Kidney tubule cell (primary cell): ENCODE data around the gene TBC1D16.

Source experiments
- DNase-seq: peaks from one replicate; pipeline ENCODE4 v3.0.0-alpha.2; 2018; ENCODE audit warnings: low spot score

The TBC1D16 gene, protein sequence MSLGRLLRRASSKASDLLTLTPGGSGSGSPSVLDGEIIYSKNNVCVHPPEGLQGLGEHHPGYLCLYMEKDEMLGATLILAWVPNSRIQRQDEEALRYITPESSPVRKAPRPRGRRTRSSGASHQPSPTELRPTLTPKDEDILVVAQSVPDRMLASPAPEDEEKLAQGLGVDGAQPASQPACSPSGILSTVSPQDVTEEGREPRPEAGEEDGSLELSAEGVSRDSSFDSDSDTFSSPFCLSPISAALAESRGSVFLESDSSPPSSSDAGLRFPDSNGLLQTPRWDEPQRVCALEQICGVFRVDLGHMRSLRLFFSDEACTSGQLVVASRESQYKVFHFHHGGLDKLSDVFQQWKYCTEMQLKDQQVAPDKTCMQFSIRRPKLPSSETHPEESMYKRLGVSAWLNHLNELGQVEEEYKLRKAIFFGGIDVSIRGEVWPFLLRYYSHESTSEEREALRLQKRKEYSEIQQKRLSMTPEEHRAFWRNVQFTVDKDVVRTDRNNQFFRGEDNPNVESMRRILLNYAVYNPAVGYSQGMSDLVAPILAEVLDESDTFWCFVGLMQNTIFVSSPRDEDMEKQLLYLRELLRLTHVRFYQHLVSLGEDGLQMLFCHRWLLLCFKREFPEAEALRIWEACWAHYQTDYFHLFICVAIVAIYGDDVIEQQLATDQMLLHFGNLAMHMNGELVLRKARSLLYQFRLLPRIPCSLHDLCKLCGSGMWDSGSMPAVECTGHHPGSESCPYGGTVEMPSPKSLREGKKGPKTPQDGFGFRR

DNA sequence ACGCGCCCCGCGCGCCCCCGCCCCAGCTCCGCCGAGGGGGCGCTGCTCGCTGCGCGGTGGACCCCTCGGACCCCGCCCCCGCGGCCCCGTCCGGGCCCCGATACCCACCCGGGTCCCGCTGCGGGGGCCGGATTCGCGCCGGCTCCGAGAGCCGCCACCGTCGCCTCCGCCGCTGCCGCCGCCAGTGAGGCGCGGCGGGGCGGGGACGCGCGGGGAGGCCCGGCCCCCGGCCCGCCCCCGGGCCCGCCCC, at the start of gene TBC1D16:
TSS of gene TBC1D16 (minus strand) at position 186 of the 250 bp plus-strand sequence. CDS start 22,325 bp downstream, outside the sequence.
- DNase-seq = no peak

DNA sequence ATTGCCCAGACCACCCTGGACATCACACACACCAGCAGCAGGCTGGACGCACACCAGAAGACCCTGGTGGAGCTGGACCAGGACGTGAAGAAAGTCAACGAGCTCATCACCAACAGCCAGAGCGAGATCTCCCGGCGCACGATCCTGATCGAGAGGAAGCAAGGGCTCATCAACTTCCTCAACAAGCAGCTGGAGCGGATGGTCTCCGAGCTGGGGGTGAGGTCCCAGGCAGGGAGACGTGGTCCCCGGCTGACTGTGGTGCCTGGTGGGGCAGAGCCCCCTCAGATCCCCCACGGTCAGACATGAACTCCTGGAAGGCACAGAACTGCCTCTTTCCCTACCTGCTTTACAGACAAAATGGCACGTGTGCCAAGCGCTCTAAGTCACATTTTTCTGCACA, 49.1 kb upstream of the TBC1D16 start:
- no peak for DNase-seq

DNA sequence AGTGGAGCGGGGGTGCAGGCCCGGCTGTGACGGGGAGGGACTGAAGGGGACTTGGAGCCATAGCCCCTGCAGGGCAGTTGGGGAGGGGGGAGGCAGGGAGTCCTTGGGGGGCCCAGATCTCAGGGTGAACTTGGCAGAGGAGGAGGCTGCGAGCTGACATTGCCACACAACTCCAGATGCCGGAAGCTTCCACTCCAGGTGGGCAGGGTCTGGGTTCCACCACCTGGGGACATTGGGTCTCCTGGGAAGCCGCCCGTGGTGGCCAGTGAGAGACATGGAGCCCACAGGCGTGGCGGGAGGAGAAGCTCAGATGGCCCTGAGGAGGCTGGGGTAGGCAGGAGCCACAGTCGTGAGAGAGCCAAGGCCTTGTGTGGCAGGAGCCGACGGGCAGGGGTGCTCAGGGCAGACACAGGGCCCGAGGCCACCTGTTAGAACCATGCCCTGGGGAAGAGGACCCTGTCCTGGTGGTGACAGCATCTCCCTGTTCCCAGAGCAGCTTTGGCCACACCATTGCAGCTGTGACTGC, 47.5 kb upstream of the TBC1D16 start:
- DNase-seq = no peak

DNA sequence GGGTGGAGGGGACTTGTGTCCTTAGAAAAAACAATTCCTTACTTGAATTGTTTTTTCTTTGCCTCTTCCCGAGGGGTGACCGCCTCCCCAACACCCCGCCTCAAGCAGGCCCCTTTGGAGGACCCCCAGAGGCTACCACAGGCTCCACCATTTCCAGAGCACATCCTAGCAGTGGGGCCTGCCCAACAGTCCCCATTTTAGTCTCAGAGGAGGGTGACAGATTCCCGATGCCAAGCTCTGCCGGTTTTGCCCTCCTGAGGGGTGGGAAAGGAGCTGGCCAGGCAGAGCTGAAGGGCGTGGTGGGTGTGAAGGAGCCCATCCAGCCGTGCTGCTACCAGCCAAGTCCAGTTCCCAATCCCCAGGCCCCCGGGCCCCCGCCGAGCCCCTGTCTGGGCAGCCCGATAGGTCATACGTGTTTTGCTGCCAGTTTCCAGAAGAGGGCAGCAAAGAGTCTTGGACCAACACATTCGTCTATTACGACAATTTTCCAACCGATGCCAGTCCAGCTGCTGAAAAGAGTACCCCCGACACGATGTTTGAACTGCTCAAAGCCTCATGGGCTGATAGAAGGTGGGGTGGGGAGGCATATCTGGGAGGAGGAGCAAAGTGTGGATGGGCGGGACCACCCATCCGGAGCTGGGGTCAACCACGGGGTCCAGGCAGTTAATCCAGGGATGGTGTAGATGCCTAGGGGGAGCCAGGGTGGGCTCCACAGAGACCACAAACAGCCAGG, 46.9 kb upstream of the TBC1D16 start:
- DNase-seq = peak; percentile 69

DNA sequence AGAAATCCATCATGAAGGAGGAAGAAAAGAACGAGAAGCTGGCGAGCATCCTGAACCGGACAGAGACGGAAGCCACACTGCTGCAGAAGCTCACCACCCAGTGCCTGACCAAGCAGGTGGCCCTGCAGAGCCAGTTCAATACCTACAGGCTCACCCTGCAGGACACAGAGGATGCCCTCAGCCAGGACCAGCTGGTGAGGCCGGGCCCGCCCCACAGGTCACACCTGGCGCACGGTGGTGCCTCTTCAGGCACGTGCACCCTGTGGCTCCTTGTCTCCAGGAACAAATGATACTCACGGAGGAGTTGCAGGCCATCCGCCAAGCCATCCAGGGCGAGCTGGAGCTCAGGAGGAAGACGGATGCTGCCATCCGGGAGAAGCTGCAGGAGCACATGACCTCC, 45.9 kb upstream of the TBC1D16 start:
- DNase-seq = no peak

DNA sequence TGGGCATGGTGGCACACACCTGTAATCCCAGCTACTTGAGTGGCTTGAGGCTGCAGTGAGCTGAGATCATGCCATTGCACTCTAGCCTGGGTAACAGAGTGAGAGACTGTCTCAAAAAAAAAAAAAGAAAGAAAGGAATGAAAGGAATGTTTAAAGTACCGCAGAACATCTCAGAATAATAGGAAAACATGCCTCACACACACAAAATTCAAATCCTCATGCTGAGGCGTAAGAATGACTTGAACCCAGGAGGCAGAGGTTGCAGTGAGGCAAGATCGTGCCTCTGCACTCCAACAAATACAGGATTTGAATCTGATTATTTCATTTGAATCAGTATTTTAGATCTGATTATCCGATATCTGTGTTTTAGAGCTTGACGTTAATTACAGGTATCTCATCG, 44.4 kb upstream of the TBC1D16 start:
- DNase-seq = peak; percentile 17

DNA sequence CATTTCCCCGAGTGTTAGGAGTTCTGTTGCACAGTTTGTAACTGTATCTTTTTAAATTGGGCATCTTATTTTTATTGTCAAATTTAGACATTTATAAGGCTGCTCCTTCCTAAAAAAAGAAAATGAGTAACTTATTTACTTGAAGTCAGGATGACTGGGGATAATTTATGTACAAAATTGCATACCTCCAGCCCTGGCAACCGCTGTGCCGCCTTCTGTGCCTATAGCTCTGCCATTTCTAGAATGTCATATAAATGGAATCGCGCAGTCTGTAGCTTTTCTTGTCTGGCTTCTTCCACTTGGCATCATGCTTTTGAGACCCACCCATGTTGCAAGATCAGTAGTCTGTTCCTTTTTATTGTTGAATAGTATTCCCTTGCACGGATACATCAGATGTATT, 36.7 kb upstream of the TBC1D16 start:
- no peak for DNase-seq

DNA sequence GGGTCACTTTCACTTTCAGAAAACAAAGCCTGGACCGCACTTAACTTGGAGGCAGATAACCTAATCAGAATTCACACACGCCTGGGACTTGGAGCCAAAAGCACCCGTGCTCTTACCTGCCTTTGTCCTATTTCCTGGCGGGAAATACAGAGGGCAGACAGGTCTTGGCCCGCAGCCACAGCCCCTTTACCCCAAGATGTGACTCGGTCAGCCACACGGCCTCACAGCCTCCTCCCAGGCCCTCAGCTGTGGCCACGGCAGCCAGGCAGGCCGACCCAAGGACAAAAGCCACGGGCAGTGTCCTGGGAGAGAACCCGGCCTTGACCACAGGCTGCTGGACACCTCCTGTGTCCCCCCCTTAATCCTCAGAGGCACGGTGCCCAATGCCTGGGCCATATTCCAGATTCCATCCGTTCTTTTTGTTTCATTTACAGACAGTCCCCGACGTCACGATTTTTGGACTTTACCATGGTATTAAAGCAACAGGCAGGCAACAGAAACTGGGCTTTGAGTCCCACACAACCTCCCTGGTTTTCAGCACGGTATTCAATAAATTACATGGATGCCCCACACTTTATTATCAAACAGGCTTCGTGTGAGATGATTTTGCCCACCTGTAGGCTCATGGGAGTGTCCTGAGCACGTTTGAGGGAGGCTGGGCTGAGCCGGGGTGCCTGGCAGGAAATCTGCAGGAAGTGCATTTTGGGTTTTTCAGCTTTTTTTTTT, 35.6 kb upstream of the TBC1D16 start:
- DNase-seq = peak; percentile 23

DNA sequence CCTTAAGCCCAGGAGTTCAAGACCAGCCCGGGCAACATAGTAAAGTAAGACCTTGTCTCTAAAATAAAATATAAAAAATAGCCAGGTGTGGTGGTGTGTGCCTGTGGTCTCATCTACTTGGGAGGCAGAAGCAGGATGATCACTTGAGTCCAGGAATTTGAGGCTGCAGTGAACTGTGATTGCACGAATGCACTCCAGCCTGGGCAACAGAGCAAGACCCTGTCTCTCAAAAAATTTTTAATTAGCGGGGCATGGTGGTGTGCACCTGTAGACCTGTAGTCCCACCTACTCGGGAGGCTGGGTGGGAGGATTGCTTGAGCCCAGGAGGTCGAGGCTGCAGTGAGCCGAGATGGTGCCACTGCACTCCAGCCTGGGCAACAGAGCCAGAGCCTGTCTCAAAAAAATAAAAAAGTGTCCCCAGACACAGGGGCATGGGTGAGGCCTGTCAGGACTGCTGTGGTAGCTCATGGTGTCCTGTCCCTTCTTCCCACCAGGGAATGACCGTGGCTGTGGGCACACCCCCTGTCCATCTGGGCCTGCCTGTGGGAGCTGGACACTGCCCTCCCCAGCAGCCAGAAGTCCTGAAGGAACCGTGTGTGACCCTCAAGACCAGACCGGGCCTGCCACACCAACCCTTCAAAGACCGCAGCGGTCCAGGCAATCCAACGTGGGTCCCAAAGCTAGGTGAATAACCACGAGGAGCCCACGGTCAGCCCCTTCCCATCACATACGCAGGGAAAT, 34.9 kb upstream of the TBC1D16 start:
- no peak for DNase-seq

DNA sequence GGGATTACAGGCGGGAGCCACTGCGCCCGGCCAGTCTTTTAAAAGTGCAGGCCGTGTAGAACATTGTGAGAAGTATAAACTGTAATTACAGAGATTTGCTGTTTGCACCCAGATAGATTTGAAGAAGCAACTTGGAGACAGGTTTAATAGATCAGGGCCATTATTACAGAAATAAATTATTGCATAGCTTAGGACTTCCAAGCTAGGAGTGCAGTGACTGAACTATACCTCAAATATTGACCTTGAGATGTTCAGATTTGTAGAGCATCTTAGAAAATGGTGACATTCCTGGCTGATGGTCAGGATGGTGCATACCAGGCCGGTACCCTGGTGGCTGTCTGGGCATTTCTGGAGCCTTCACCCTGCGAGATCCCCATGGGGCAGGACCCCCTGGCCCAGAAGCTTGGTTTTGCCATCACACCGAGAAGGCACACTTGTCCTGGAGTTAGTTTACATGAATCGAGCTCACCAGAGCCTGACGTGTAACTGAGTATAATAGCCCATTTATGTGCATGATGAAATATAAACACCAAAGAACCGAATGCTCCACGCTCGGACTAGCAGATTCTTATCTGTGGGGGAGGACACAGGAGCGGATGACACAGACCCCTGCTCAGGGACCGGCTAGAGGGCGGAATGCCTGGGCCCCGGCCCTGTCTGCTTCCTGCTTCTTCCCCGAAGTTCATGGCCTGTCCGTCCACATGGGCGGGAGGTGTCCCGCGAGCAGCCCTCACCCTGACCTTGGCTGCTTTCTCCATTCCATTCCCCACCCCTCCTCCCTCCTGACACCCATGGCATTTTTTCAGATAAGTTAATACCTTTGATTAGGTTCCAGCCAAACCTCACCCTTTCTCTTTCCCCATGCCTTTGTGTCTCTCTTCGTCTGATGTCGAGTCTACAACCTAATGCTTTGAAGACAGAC, 32.9 kb upstream of the TBC1D16 start:
- DNase-seq = peak; percentile 73

DNA sequence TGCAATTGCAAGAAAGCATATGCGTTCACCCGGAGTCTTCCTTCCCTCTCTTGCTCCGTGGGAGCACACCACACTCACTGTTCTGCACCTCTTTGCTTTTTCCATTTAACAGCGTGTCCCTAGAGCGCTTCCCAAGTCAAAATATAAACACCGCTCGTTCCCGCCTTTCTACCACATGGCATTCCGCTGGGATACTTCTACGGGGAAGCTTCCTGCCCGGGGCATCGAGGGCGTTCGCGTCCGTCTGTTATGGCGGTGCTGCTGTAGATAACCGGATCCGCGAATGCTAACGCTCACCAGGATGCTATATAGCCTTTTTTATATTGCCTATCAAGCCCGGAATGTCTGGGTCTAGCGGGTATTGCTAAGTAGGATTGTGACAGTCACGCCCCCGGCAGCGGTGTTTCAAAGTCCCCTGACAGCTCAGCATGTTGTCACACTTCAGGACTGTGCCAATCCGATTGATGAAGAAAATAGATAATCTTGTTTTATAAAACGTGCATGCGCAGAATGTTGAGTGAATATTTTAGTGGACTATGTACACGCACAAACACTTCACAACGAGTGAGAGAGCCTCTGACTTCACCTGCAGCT, 31.8 kb upstream of the TBC1D16 start:
- DNase-seq = no peak

DNA sequence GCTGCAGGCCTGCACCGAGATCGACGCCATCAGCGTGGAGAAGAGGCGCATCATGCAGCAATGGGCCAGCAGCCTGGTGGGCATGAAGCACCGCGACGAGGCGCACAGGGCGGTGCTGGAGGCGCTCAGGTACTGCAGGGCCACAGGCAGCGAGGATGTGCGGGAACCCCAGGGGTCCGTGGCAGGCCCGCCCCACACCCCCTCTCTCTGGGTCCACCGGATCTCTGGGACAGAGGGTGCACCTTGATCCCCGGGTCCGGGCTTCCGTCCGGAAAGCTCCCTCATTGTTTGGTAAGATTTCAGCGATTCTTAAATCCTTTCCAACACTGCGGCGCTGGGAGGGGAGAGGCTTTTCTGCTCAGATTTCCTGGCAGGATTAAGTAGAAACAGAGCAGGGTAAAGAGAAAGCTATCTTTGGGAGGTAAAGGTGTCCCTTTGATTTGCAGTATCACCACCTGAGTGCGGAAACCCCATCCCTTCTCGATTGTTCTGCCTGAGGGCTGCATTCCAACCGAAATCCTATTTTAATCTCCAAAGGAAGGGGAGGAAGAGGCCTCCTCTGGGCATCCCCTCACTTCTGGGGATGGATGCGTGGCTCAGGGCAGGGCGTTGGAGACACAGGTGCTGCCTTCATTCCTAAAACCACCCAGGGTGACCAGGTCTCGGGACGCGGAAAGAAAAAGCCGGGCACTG, 30.0 kb upstream of the TBC1D16 start:
- DNase-seq = no peak

DNA sequence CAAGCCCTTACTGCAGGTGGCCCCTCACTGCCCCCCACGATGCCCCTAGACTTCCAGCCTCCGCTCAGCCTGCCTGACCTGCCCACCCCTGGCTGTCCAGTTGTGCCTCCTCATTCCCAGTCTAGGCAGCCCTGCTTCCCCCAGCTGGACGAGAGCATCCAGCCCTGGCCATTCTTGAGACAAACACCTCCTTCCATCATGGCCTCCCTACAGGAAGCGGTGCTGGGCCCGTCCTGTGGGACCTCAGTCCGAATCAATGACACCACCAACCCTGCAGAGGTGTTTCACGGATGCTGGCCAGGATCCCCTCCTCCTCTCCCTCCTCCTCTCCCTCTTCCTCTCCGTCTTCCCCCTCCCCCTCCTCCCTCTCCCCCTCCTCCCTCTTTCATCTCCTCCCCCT, 29.0 kb upstream of the TBC1D16 start:
- no peak for DNase-seq

DNA sequence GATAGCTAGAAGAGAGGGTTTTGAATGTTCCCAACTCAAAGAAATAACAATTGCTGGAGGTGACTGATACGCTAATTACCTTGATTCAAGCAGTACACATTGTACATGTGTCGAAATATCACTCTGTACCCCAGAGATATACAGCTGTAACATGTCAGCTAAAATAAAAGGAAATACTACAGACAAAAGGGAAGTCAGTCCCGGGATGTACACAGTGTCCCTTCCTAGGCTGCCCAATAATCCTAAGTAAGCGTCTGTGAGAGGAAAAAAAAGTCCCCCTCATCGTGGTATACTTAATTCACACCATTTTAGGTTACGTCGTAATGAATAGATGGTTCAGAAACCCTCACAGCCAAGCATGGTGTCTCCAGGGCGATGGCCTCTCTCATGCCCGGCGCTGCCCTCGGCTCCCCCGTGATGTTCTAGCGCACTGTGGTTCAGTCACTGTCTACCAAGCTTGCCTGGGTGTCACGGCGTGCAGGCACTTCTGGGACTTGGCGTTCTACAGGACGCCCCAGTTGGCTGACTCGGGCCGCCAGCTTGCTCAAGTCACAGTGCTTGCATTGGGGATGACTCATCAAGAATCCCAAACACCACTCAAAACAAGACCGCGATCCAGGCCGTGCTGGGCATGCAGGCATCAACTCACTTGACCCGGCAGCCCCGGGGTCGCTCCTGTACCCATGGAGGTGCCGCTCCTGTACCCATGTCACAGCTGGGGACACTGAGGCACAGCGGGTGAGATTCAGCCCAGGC, 28.3 kb upstream of the TBC1D16 start:
- peak; percentile 88 for DNase-seq

DNA sequence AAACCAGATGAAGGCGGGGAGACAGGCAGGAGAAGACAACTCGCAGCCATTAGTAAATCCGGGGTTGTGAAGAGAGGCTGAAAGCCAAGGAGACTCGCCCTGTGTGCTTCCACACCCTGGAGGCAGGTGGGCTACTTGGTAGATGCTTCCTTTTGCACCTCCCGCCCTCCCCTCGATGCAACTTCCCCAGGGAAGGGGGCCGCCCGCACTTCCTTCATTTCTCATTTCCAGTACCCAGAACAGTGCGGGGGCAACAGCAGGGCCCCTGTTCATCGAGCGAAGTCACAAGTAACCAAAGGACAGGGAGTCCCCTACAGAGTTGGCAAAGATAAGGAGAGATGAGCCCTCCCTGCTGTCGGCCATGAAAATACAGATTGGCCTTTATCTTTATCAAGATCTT, 25.7 kb upstream of the TBC1D16 start:
- DNase-seq = no peak

DNA sequence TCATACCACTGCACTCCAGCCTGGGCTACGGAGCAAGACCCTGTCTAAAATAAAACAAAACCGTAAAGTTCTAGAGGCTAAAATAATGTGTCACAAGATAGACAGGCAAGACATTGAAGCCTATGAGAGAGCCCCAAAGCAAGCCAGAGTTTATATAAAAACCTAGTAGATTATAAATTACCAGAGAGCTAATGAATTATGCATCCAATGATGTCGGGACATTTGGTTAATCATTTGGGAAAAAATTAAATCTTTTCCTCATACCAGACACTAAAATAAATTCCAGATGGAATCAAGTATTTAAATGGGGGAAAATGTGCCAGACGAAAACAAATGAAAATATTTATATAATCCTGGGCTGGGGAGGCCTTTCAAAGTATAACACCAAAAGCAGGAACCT, 25.0 kb upstream of the TBC1D16 start:
- peak; percentile 80 for DNase-seq

DNA sequence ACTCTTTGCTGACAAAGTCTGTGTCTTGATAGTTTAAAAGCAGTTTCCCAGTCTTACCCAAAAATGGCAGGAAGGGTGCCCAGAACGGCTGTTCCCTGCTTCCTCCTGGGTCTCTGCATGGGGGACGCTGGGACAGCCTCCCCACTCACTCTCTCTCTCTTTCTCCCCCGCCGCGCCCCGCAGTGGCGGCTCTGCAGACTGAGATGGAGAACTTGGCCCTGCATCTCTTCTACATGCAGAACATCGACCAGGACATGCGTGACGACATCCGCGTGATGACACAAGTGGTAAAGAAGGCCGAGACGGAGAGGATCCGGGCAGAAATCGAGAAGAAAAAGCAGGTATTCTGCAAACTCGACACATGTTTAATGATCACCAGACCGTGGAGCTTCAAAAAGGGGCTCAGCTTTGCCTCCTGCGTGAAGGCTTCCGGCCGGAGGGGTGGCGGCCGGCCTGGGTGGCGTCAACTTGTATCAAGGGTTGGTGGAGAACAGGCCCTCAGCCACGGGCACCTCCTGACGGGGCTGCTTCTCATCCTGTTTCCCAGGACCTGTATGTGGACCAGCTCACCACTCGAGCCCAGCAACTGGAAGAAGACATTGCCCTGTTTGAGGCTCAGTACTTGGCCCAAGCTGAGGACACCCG, 22.8 kb upstream of the TBC1D16 start:
- DNase-seq = no peak

DNA sequence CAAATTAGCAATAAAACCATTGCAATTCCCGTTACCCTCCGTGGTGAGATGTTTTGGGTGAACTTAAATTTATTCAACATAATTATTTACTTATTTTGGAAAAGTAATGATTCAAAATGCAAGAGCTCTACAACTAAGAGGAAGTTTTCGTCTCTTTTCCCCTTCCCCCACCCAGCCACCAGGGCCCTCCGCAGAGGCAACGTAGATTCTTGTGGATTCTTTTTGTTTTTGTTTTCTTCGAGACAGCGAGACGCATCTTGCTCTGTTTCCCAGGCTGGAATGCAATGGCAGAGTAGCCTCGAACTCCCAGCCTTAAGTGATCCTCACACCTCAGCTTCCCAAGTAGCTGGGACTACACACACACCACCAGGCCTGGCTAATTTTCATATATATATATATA, 19.9 kb upstream of the TBC1D16 start:
- no peak for DNase-seq
